HG02763 (cell line): ENCODE results near the gene PPCDC.

ENCODE experiments used
- ATAC-seq: cut with Tn5 transposase; IDR thresholded peaks from one replicate; pipeline ENCODE4 v1.9.1; 2021; ENCODE audit warnings: mild to moderate bottlenecking, moderate library complexity; ENCODE audit not compliant: unreplicated experiment

The PPCDC gene

DNA sequence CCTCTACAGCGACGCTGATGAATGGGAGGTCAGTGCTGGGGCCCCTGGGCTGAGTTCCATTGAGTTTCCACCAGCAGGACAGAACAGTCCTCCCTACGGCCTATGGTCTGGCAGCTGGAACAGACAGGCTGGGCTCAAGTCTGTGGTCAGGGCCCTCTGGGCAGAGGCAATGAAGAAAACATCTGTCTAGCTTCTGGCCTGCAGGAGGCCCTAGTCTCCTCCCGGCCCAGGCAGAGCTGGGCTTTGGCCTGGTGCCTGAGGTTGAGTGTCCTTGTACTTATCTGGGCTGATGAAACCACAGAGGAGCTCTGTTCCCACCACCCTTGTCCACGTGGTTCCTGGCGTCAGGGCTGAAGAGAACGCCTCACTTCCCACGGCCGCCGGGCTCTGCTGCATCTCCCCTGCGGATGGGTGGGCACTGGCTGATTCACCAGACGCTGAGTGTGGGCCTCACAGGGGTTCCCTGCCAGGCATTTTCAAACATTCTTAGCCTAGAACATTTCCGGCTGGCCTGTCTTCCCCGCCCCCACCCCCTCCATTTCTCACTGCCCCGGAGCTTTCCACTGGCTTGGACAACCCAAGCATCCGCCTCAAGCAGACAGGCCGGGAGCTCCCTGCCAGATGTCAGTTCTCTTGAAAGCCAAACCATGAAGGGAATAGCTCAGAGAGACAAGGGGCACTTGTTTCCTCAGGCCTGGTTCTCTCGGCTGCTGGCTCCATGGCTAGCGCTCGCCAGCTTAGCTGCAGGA is 20.3 kb downstream of the PPCDC start:
- ATAC-seq = peak; percentile 29

DNA sequence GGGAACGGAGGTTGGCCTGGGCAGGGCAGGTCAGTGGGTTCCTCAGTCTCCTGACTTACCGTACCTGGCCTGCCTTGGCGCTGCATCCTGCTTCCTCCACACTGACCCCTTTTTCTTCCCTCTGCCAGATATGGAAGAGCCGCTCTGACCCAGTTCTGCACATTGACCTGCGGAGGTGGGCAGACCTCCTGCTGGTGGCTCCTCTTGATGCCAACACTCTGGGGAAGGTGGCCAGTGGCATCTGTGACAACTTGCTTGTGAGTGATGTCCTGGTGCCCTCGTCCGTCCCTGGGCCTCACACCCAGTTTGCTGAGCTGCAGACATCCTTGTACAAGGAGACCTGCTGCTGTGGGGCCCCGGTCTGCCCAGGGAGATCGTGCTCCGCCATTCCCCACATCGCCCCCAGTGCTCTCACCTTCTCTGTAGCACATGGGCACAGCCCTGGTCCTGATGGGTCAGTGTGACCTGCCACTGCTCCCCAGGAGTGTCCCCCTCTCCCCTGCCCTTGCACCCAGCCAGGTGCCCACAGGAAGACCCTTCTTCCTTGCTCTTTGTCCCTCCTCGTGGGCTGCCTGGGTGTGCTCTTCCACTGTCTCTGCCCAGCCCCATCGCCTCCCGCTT is 21.0 kb downstream of the PPCDC start:
- no peak for ATAC-seq

DNA sequence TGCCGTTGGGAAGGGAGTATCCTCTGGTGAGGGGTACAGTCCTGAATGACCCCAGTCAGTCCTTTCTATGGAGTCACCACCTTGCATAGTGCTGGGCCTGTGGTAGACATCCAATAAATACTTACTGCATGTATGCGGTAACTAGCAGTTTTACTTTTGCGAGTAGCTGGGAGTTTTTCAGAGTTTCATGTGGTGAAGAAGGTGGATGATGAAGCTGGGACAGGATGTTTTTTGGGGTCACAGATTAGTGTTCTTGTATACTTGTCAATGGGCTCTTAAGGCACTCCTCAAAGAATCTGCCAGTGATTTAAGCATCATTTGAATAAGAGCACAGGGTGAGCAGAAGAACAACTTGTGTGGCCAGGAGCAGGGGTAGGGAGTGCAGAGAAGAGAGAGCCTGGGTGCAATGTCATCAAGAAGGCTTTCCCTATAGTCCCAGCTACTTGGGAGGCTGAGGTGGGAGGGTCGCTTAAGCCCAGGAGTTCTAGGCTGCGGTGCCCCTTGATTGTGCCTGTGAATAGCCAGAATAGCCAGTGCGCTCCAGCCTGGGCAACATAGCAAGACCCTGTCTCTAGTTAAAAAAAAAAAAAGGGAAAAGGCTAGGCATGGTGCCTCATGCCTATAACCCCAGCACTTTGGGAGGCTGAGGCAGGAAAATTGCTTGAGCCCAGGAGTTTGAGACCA is 22.1 kb downstream of the PPCDC start:
- no peak for ATAC-seq

GRCh38 chr15:75048394-75048793 is 25.0 kb downstream of the PPCDC start:
- ATAC-seq = no peak

DNA sequence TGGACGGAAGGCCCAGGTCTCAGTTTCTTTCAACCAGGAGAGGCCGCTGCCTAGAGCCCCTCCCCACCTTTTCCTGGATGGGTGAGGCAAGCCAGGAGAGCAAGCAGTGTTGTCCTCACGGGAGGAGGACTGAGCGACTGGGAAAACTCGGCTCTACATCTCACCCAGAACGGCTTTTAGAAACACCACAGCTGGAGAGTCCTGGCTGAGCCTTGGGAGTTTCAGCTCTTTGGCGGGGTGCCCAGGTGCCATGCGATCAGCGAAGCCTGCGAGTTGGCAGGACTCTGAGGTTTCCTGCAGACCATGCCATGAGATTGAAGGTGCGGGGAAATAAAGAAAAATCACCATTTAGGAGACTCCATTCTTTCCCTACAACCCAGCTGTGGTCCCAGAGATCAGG is 26.0 kb downstream of the PPCDC start:
- no peak for ATAC-seq

DNA sequence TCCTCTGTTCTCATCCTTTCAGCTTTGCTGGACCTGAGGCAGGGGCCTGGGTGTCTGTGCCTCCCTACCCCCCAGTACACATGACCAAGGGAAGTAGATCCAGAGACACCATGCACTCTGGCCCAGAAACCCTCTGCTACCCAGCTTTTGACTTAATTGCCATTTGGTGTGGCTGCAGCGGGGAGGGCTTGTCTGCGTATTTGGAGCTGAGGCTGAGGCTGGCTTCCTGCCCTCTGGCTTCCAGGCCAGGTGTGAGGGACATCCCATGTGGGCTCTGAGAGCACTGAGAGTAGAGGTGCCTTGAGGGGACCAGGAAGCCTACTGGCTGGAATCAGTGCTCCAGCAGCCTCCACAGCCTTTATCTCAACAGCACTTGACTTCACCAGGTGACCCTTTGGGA is 26.9 kb downstream of the PPCDC start:
- ATAC-seq = no peak

DNA sequence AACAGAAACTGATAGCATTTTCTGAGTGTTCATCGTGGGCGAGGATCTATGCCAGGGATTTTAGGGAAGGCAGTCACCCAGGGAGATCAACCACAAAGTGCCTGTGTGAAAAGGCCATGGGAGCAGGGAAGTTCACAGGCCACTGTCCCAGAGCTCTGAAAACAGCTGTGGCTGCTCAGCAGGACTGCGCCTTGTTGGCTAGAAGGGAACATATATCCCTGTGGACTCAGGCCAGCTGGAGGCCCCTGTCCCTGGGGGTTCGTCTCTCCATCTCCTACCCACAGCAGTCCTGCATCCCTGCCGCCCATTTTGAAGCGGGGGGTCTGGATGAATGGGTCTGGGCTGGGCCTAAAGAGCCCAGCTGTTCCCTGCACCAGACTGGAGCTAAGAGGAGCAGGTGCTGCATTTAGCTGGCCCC is 27.8 kb downstream of the PPCDC start:
- ATAC-seq = no peak

DNA sequence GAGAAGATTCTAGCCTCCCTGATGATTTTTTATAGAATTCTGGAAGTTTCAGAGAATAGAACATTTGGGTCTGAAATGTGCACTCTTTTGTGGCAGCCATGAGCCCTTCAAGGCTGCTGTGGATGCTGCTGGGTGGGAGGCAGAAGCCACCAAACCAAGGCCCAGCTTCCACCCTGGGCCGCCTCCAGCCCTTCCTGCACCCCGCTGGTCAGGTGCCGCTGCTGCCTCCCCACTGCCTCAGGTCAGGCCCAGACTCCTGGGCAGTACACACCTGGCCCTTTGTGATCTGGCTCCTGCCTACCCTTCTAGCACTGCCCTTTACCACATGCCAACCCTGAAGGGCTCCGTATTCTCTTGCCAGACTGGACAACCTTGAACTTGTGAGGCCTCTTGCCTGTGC is 28.3 kb downstream of the PPCDC start:
- ATAC-seq = no peak

DNA sequence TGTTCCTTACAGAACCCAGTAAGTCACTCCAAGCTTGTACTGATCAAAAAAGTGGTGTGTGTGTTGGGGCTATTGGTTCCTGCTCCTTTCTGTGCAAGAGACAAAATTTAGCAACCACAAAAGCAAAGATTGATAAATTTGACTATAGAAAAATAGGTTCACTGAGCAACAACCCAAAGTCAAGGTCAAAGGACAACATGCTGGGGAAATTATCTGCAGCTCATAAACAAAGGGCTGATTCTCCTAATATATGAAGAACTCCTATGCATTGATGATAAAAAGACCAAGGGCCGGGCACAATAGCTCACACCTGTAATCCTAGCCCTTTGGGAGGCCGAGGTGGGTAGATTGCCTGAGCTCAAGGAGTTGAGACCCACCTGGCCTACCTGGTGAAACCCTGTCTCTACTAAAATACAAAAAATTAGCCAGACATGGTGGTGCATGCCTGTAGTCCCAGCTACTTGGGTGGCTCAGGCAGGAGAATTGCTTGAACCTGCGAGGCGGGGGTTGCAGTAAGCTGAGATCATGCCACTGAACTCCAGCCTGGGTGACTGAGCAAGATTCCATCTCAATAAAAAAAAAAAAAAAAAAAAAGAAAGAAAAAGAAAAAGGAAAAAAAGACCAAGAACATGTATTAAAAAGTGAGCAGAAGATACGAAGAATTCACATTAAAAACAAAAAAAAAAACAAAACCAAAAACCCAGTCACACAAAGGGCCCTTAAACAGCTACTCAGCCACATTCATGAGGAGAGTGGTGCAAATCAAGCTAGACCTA is 29.8 kb downstream of the PPCDC start:
- no peak for ATAC-seq

DNA sequence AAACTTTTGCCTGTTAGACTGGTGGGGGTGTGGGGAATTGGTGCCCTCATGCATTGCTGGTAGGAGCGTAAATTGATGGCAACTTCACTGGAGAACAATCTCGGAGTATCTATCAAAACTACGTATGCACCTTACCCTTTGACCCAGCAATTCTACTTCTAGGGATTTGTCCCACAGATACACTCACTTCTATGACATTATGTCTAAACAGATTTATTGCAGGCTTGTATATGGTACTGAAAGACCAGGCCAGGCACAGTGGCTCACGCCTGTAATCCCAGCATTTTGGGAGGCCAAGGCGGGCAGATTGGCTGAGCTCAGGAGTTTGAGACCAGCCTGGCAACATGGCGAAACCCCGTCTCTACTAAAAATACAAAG is 30.3 kb downstream of the PPCDC start:
- no peak for ATAC-seq

GRCh38 chr15:75054172-75054897 is 30.9 kb downstream of the PPCDC start:
- ATAC-seq = no peak

- no peak for ATAC-seq
Measured at GRCh38 chr15:75056036-75056435, 32.6 kb downstream of the PPCDC start.

GRCh38 chr15:75058127-75058905 is 34.9 kb downstream of the PPCDC start:
- no peak for ATAC-seq

- no peak for ATAC-seq
Measured at GRCh38 chr15:75059607-75060006, 36.2 kb downstream of the PPCDC start.

DNA sequence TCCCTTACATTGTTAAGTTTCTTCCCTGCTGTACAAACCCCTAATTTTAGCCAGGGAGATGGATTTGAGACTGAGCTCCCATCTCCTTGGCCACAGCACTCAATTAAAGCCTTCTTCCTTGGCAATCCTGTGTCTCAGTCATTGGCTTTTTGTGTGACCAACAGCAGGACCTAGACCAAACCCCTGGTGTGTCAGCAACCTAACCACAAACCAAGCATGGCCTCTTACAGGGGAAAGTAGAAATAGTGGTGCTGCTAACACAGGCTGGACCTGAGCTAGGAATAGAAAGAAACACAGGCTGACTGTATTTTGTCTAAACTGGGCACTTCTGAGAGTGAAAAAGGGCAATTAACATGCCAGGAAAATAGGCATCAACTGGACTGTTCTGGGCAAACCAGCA is 37.9 kb downstream of the PPCDC start:
- ATAC-seq = no peak

GRCh38 chr15:75062706-75063105 is 39.3 kb downstream of the PPCDC start:
- no peak for ATAC-seq

GRCh38 chr15:75063338-75063737 is 39.9 kb downstream of the PPCDC start:
- no peak for ATAC-seq

GRCh38 chr15:75063889-75064288 is 40.5 kb downstream of the PPCDC start:
- no peak for ATAC-seq

DNA sequence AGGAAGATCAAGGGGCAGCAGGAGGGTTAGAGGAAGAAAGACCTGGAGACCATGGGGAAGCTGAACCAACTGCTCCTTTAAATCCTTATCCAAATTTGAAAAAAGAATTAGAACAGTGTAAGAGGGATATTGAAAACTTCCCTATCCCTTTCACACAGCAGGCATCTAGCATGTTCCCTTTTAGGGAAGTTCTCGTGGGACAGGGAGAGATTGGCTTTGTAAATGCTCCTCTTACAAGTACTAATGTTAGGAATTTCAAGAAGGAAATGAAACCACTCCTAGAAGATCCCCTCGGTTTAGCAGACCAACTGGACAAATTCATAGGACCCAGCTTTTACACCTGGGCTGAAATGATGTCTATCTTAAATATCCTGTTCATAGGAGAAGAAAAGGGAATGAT is 41.5 kb downstream of the PPCDC start:
- ATAC-seq = no peak

DNA sequence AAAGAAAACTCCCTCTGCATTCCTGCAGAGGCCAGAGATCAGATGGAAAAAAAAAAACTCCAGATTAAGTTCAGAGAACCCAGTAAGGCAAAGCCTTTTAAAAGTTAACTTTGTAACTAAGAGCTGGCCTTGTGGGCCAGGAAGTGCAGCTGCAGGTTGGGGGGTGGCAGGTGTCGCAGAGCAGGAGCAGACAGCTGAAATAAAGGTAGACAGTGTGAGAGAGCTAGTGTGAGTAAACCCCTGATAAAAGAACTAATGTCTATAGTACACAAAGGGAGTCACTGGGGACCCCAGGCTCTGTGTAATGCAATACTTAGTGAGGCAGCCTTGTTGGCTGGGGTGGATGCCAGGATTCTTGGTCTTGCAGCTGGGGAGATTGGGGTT is 42.1 kb downstream of the PPCDC start:
- no peak for ATAC-seq
